Peyer's patch (tissue), 4 donors: Measurements from ENCODE around the gene ALDH4A1.

Source experiments
- CTCF ChIP-seq, 6 experiments: fragments of 450-650 bp in 4 of 6; fragments of 200-600 bp in 2 of 6; sonication (generic) in 1 of 6; IDR thresholded peaks; one replicate each; pipeline ENCODE4 v1.5.1; 2017 to 2019; ENCODE audit warnings: antibody characterized with exemption in 6 of 6, mild to moderate bottlenecking in 3 of 6, moderate library complexity in 1 of 6
- POLR2A ChIP-seq, 2 donors: fragments of 450-650 bp; IDR thresholded peaks; one replicate each; pipeline ENCODE4 v1.5.1; 2017; ENCODE audit warnings: antibody characterized with exemption in 2 of 2, mild to moderate bottlenecking in 2 of 2, moderate library complexity in 2 of 2

GRCh38 chr1:18899363-18900049 is 2.8 kb downstream of the ALDH4A1 start:
- TF ChIP-seq CTCF (IDR thresholded peaks at IDR 0.05) (no peak), POLR2A (IDR thresholded peaks at IDR 0.05) (no peak)
